H9 (cell line): ENCODE measurements around the gene INO80B. TPM values are rescaled to one million over a fixed set of nuclear protein-coding genes. Genes with fewer than 3 reads are reported as not detected.

Source experiments
- DNase-seq: peaks from one replicate; pipeline ENCODE4 v3.0.0-alpha.2; 2017
- H2AFZ ChIP-seq: one replicate; pipeline ENCODE4 v1.6.1; 2013; ENCODE audit warnings: mild to moderate bottlenecking, low read length, control low read depth, moderate library complexity
- H2AK5ac ChIP-seq: 2 replicates; pipeline ENCODE4 v1.6.1; 2013; ENCODE audit warnings: low read length, control low read depth, mixed read lengths; ENCODE audit not compliant: insufficient read length
- H2BK120ac ChIP-seq: one replicate; pipeline ENCODE4 v1.6.1; 2013; ENCODE audit warnings: low read depth, mild to moderate bottlenecking, low read length, control low read depth, inconsistent platforms; ENCODE audit not compliant: poor library complexity, severe bottlenecking
- H2BK12ac ChIP-seq: 2 replicates; pipeline ENCODE4 v1.6.1; 2013; ENCODE audit warnings: low read length, control low read depth, mixed read lengths, low read depth; ENCODE audit not compliant: insufficient read length
- H2BK15ac ChIP-seq: 2 replicates; pipeline ENCODE4 v1.6.1; 2013; ENCODE audit warnings: low read depth, low read length, control low read depth
- H2BK20ac ChIP-seq: one replicate; pipeline ENCODE4 v1.6.1; 2013; ENCODE audit warnings: low read depth, mild to moderate bottlenecking, low read length, control low read depth, inconsistent platforms; ENCODE audit not compliant: poor library complexity, severe bottlenecking
- H2BK5ac ChIP-seq: 2 replicates; pipeline ENCODE4 v1.6.1; 2013; ENCODE audit warnings: low read length, control low read depth, mixed read lengths; ENCODE audit not compliant: insufficient read length
- H3K14ac ChIP-seq: 2 replicates; pipeline ENCODE4 v1.6.1; 2013; ENCODE audit warnings: low read length, control low read depth; ENCODE audit not compliant: insufficient read depth
- H3K18ac ChIP-seq: 2 replicates; pipeline ENCODE4 v1.6.1; 2013; ENCODE audit warnings: low read depth, mild to moderate bottlenecking, mixed read lengths, low read length, control low read depth; ENCODE audit not compliant: insufficient read length
- H3K23ac ChIP-seq: 2 replicates; pipeline ENCODE4 v1.6.1; 2013; ENCODE audit warnings: low read length, control low read depth, mixed read lengths, low read depth; ENCODE audit not compliant: insufficient read length
- H3K23me2 ChIP-seq: 2 replicates; pipeline ENCODE4 v1.6.1; 2013; ENCODE audit warnings: low read depth, mild to moderate bottlenecking, mixed read lengths, low read length, control low read depth; ENCODE audit not compliant: insufficient read length, poor library complexity, severe bottlenecking
- H3K27ac ChIP-seq: 2 replicates; pipeline ENCODE4 v1.5.1; 2013; ENCODE audit warnings: low read length, control low read depth, mixed read lengths, low read depth; ENCODE audit not compliant: insufficient read length
- H3K27me3 ChIP-seq: 2 replicates; pipeline ENCODE4 v1.6.1; 2013; ENCODE audit warnings: low read length, control low read depth, inconsistent platforms; ENCODE audit not compliant: insufficient read depth
- H3K4ac ChIP-seq: 2 replicates; pipeline ENCODE4 v1.6.1; 2013; ENCODE audit warnings: low read depth, mild to moderate bottlenecking, control low read depth, inconsistent platforms, low read length, moderate library complexity
- H3K4me1 ChIP-seq: 2 replicates; pipeline ENCODE4 v1.6.1; 2013; ENCODE audit warnings: low read length, control low read depth, inconsistent platforms; ENCODE audit not compliant: insufficient read depth
- H3K4me2 ChIP-seq: 2 replicates; pipeline ENCODE4 v1.6.1; 2013; ENCODE audit warnings: low read length, control low read depth, mixed read lengths; ENCODE audit not compliant: insufficient read length, insufficient read depth
- H3K56ac ChIP-seq: 2 replicates; pipeline ENCODE4 v1.6.1; 2013; ENCODE audit warnings: low read depth, mild to moderate bottlenecking, mixed read lengths, low read length, control low read depth; ENCODE audit not compliant: insufficient read length
- H3K79me1 ChIP-seq: 2 replicates; pipeline ENCODE4 v1.6.1; 2013; ENCODE audit warnings: low read depth, mild to moderate bottlenecking, moderate library complexity, low read length, control low read depth, inconsistent platforms; ENCODE audit not compliant: insufficient read depth, poor library complexity, severe bottlenecking
- H3K79me2 ChIP-seq: 2 replicates; pipeline ENCODE4 v1.6.1; 2013; ENCODE audit warnings: low read length, control low read depth, inconsistent platforms; ENCODE audit not compliant: insufficient read depth
- H3K9ac ChIP-seq: 2 replicates; pipeline ENCODE4 v1.6.1; 2013; ENCODE audit warnings: low read length, control low read depth, mixed read lengths; ENCODE audit not compliant: insufficient read length; ENCODE audit errors: extremely low read depth
- H3K9me3 ChIP-seq: one replicate; pipeline ENCODE4 v1.6.1; 2013; ENCODE audit warnings: low read depth, low read length, inconsistent platforms; ENCODE audit not compliant: control insufficient read depth
- H3T11ph ChIP-seq: one replicate; pipeline ENCODE4 v1.6.1; 2013; ENCODE audit warnings: mild to moderate bottlenecking, low read length, control low read depth, inconsistent platforms
- H4K20me1 ChIP-seq: one replicate; pipeline ENCODE4 v1.6.1; 2013; ENCODE audit not compliant: control insufficient read depth, insufficient read length, insufficient read depth
- H4K5ac ChIP-seq: 2 replicates; pipeline ENCODE4 v1.6.1; 2013; ENCODE audit warnings: low read depth, mild to moderate bottlenecking, mixed read lengths, low read length, control low read depth; ENCODE audit not compliant: insufficient read length
- H4K8ac ChIP-seq: replicated peaks from 2 replicates; pipeline ENCODE4 v1.6.1; 2013; ENCODE audit warnings: low read length, control low read depth, mixed read lengths, low read depth; ENCODE audit not compliant: insufficient read length
- H4K91ac ChIP-seq: 2 replicates; pipeline ENCODE4 v1.6.1; 2013; ENCODE audit warnings: low read depth, mild to moderate bottlenecking, moderate library complexity, mixed read lengths, low read length, control low read depth; ENCODE audit not compliant: insufficient read length
- H3K27ac Mint-ChIP-seq, 3 experiments: 2 replicates in 2 of 3; 3 replicates in 1 of 3; pipeline ENCODE4 v1.8.0; 2020 to 2021; ENCODE audit warnings: mixed read lengths in 3 of 3, mild to moderate bottlenecking in 1 of 3, moderate library complexity in 1 of 3
- H3K27me3 Mint-ChIP-seq: 2 replicates; pipeline ENCODE4 v1.8.0; 2021; ENCODE audit warnings: low read depth, mild to moderate bottlenecking, moderate library complexity, mixed read lengths
- H3K36me3 Mint-ChIP-seq, 3 experiments: 2 replicates in 2 of 3; 3 replicates in 1 of 3; pipeline ENCODE4 v1.8.0; 2020 to 2021; ENCODE audit warnings: low read depth in 3 of 3, mixed read lengths in 3 of 3; ENCODE audit not compliant: insufficient read depth in 1 of 3
- H3K4me1 Mint-ChIP-seq, 2 experiments: 2 replicates each; pipeline ENCODE4 v1.8.0; 2020; ENCODE audit warnings: mixed read lengths in 2 of 2
- H3K4me3 Mint-ChIP-seq, 2 experiments: 2 replicates in 1 of 2; 3 replicates in 1 of 2; pipeline ENCODE4 v1.8.0; 2020 to 2021; ENCODE audit warnings: mild to moderate bottlenecking in 2 of 2, mixed read lengths in 2 of 2, moderate library complexity in 1 of 2
- H3K9me3 Mint-ChIP-seq, 2 experiments: 2 replicates in 1 of 2; 3 replicates in 1 of 2; pipeline ENCODE4 v1.8.0; 2020; ENCODE audit warnings: mild to moderate bottlenecking in 2 of 2, mixed read lengths in 2 of 2, moderate library complexity in 1 of 2
- WGBS: extraction: QIAGEN DNeasy Blood & Tissue Kit; methylation state at CpG from one replicate; pipeline ENCODE4 v1.1.7; 2013; ENCODE audit warnings: missing lambda C conversion rate, low lambda C conversion rate, mixed read lengths; ENCODE audit not compliant: insufficient read length; ENCODE audit errors: extremely low coverage; 5-methylcytosine and 5-hydroxymethylcytosine counted together
- total RNA-seq: library from RNA; stranded (reverse); gene quantifications from 2 replicates; pipeline ENCODE4 v1.2.1, GENCODE V29; 2021
- TF ChIP-seq, protein P1 (sequence below): fragments of 200-600 bp; sonication (generic); conservative IDR thresholded peaks from 3 replicates; pipeline ENCODE4 v1.8.0; 2021; ENCODE audit warnings: antibody characterized with exemption, mild to moderate bottlenecking

Gene INO80B
- total RNA-seq, 1 experiment from 2014 or later: 17.6 TPM

DNA sequence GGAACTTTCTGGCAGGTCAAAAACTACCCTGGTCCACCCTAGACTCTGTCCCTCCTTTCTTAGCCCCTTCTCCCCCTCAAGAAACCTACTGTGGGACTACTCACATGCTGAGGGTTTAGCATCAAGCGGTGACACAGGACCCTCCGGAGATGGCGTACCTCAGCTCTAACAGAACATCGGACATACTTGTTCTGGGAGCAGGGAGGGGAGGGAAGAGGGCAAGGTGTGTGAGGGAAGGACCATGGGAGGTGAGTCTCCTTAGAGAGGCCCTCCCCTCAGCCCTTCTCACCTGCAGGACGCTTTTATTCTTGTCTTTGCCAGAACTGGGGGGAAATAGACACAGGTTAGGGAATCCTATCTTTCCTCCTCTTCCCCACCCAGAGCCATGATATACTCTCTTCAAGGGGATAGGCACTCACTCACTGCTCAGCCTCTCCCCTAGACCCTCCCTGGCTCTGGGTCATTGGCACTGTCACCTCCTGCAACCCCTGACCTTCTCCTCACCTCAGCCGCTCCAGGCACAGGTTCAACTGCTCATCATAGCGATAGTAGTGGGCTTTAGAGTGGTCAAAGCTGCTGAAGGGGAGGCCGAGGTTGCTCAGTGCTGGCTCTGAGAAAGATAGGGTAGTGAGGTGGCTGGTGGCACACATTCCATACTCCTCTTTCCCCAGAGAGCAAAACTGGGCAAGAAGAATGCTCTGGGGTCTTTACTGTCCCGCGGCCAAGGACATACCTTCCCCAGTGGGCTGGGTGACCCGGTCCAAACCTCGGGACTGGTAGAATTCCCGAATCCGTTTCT lies 50.8 kb downstream of the INO80B start:
- H3K4me1 Mint-ChIP-seq: peaks cover 48 to 52% of the 10 kb centered on the region in 2 experiments
- Histone ChIP-seq H2BK15ac (no peak overlapping the region), H3T11ph (no peak overlapping the region), H3K27ac (no peak overlapping the region), H4K20me1 (no peaks in the 10 kb centered on the region), H3K56ac (no peak overlapping the region), H3K23me2 (peaks cover 21% of the 10 kb centered on the region), H4K8ac (no peak overlapping the region), H2BK20ac (no peak overlapping the region), H2AFZ (no peak overlapping the region), H3K18ac (no peak overlapping the region), H3K27me3 (peaks cover 56% of the 10 kb centered on the region), H3K4me2 (no peak overlapping the region), H3K79me1 (no peaks in the 10 kb centered on the region), H4K91ac (no peak overlapping the region), H2AK5ac (no peak overlapping the region), H3K4ac (no peak overlapping the region), H3K23ac (no peak overlapping the region), H3K9me3 (no peaks in the 10 kb centered on the region), H3K4me1 (peaks cover 4% of the 10 kb centered on the region; the same call in 1 of the 2 replicates), H2BK12ac (no peak overlapping the region), H2BK5ac (no peak overlapping the region), H2BK120ac (no peak overlapping the region), H3K14ac (no peak overlapping the region), H3K79me2 (no peaks in the 10 kb centered on the region), H3K9ac (no peak overlapping the region), H4K5ac (no peak overlapping the region)
- H3K9me3 Mint-ChIP-seq: peaks cover 3 to 5% of the 10 kb centered on the region in 2 experiments; a peak in 3 of 5 replicates
- H3K27ac Mint-ChIP-seq: no peak overlapping the region
- H3K4me3 Mint-ChIP-seq: peak overlapping the region in 1 of 2 experiments; percentile 33; a peak in 2 of 5 replicates
- H3K36me3 Mint-ChIP-seq: peaks cover 24 to 33% (median 24%) of the 10 kb centered on the region in 3 experiments
- TF ChIP-seq, protein P1, sequence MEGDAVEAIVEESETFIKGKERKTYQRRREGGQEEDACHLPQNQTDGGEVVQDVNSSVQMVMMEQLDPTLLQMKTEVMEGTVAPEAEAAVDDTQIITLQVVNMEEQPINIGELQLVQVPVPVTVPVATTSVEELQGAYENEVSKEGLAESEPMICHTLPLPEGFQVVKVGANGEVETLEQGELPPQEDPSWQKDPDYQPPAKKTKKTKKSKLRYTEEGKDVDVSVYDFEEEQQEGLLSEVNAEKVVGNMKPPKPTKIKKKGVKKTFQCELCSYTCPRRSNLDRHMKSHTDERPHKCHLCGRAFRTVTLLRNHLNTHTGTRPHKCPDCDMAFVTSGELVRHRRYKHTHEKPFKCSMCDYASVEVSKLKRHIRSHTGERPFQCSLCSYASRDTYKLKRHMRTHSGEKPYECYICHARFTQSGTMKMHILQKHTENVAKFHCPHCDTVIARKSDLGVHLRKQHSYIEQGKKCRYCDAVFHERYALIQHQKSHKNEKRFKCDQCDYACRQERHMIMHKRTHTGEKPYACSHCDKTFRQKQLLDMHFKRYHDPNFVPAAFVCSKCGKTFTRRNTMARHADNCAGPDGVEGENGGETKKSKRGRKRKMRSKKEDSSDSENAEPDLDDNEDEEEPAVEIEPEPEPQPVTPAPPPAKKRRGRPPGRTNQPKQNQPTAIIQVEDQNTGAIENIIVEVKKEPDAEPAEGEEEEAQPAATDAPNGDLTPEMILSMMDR: no peak
- peaks cover 79% of the 10 kb centered on the region for H3K27me3 Mint-ChIP-seq
- no peak for DNase-seq
- no CpG with 5 or more reads among the region's 14 CpGs for WGBS
